ENCODE results near the gene METTL26. TPM values are rescaled to one million over a fixed set of nuclear protein-coding genes. Genes with fewer than 3 reads are reported as not detected.

The METTL26 gene
- total RNA-seq, 3 donors from 2014 or later: 40.3 to 52.4 (median 50.0) TPM

DNA sequence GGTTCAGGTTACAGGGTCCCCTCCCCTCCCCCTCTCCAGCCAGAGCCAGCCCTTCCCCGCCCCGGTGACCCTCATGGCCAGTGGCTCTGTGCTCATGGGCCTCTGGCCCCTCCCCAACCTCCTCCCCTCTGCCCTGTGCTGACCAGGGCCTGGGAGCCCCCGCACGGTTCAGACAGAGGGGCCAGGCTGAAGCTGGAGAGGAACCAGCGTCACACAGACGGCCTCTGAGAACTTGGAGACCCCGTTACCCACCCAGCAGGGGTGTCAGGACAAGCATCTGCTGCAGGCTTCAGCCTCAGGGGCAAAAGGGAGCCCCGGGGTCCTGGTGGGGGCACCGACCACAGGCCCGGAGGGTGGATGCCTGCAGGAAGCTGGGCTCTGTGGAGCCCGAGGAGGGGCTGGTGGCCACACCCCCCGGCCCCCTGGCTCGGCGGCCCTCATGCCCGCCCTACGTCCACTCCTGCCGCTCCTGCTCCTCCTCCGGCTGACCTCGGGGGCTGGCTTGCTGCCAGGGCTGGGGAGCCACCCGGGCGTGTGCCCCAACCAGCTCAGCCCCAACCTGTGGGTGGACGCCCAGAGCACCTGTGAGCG lies 5.2 kb downstream of the METTL26 start, which contains the start of gene WFIKKN1:
Gene WFIKKN1 (plus strand): TSS at position 171 of the 591 bp plus-strand sequence. CDS start 269 bp downstream, at position 440.
- no peaks in the 10 kb centered on the region for H3K36me3 ChIP-seq (ENCODE audit: low read depth)
- intact Hi-C loops (cut with DNase I, micrococcal nuclease): no loop called here
- peak; percentile 41 to 76 (median 70) for DNase-seq
- no peaks in the 10 kb centered on the region for H3K9me3 ChIP-seq
- peaks cover 19% of the 10 kb centered on the region for H3K4me1 ChIP-seq (ENCODE audit: low read depth)
- TF ChIP-seq, protein P1, sequence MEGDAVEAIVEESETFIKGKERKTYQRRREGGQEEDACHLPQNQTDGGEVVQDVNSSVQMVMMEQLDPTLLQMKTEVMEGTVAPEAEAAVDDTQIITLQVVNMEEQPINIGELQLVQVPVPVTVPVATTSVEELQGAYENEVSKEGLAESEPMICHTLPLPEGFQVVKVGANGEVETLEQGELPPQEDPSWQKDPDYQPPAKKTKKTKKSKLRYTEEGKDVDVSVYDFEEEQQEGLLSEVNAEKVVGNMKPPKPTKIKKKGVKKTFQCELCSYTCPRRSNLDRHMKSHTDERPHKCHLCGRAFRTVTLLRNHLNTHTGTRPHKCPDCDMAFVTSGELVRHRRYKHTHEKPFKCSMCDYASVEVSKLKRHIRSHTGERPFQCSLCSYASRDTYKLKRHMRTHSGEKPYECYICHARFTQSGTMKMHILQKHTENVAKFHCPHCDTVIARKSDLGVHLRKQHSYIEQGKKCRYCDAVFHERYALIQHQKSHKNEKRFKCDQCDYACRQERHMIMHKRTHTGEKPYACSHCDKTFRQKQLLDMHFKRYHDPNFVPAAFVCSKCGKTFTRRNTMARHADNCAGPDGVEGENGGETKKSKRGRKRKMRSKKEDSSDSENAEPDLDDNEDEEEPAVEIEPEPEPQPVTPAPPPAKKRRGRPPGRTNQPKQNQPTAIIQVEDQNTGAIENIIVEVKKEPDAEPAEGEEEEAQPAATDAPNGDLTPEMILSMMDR (IDR thresholded peaks at IDR 0.05): no peak
- peak; percentile 16 for ATAC-seq
- no peak within 1 kb of the TSS for H3K4me3 ChIP-seq

DNA sequence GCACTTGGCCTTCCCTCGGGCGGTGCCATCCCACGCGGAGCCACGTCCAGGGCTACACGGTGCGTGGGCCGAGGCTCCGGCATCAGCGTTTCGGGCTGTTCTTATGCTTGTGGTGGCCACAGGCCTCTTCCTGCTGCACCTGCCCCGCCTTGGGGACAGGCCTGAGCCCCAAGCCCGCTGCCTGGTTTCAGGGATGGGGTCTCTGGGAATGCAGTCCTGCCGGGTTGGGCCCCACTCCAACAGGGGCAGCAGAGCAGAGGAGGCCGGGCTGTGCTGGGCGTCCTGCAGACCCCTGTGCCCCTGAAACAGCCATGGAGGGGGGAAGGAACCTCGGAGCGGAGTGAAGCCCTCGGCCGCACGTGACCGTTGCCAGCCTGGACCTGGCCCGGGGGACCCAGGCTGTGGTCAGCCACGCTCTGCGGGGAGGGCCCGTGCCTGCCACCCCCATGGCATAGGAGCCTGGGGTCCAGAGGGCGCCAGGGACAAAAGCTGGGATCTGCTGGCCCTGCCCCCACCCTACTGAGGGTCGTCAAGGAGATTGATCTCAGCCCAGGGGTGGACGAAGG lies 5.8 kb downstream of the METTL26 start:
- H3K4me1 ChIP-seq (ENCODE audit: low read depth): peaks cover 16% of the 10 kb centered on the region
- ATAC-seq (peak; percentile 5), DNase-seq (no peak)
- TF ChIP-seq, protein P1 (IDR thresholded peaks at IDR 0.05): no peak
- no peaks in the 10 kb centered on the region for H3K9me3 ChIP-seq
- no peaks in the 10 kb centered on the region for H3K36me3 ChIP-seq (ENCODE audit: low read depth)
- intact Hi-C loops (cut with DNase I, micrococcal nuclease): no loop called here
- no peak overlapping the region for H3K4me3 ChIP-seq

DNA sequence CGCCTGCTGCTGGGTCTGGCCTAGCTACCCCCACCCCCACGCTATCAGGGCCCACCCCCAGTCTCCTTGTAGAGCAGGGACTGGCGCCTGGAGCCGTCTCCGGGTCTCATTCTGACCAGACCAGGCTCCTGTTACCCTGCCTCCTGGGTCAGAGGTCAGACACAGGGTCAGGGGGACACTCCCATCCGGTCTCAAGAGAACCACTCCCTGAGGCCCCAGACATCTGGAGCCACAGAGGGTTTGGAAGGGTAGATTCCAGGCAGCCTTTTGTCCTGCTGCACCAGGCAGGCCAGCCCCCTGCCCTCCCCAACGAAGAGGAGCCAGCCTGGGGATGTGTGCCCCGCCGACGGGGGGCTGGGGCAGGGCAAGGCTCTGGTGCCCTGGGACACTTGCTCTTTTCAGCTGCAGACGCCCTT lies 6.3 kb downstream of the METTL26 start:
- peak; percentile 4 for ATAC-seq
- Histone ChIP-seq H3K9me3 (no peaks in the 10 kb centered on the region), H3K36me3 (ENCODE audit: low read depth) (no peaks in the 10 kb centered on the region), H3K4me3 (no peak overlapping the region), H3K4me1 (ENCODE audit: low read depth) (peaks cover 13% of the 10 kb centered on the region)
- TF ChIP-seq, protein P1 (IDR thresholded peaks at IDR 0.05): no peak
- intact Hi-C loops (cut with DNase I, micrococcal nuclease): no loop called here
- no peak for DNase-seq

DNA sequence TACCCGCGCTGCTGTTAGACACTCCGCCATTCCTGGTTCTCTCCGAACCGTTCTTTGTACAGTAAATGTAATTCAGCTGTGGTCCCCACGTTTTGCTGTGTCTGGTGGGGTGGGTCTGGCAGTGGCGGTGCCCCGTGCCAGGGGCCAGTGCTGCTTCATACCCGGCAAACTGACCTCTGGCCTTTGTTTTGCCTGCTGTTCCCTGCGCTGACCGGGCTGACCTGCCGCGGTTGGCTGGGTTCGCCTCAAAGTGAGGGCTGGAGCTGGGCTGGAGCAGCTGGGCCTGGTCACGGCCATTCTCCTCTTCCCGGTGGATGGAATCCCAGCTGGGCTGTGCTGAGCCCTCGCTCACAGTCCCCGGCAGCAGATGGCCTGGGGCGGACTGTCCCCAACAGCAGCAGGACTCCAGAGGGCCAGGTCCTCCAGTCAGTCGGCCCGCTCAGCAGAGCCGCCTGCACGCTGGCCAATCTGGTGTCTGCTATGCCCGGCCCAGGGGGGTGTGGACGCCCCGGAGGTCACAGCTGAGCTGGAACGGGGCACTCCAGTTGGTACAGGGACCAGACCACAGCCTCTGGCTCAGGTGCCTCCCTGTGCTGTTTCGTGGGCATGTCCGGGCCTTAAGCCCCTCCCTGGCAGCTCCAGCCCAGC lies 6.8 kb downstream of the METTL26 start:
- H3K36me3 ChIP-seq (ENCODE audit: low read depth): no peaks in the 10 kb centered on the region
- peaks cover 13% of the 10 kb centered on the region for H3K4me1 ChIP-seq (ENCODE audit: low read depth)
- no peak overlapping the region for H3K4me3 ChIP-seq
- ATAC-seq: no peak
- TF ChIP-seq, protein P1 (IDR thresholded peaks at IDR 0.05): no peak
- DNase-seq: peak in 1 of 3 donors; percentile 28
- H3K9me3 ChIP-seq: no peaks in the 10 kb centered on the region
- intact Hi-C loops (cut with DNase I, micrococcal nuclease): no loop called here

DNA sequence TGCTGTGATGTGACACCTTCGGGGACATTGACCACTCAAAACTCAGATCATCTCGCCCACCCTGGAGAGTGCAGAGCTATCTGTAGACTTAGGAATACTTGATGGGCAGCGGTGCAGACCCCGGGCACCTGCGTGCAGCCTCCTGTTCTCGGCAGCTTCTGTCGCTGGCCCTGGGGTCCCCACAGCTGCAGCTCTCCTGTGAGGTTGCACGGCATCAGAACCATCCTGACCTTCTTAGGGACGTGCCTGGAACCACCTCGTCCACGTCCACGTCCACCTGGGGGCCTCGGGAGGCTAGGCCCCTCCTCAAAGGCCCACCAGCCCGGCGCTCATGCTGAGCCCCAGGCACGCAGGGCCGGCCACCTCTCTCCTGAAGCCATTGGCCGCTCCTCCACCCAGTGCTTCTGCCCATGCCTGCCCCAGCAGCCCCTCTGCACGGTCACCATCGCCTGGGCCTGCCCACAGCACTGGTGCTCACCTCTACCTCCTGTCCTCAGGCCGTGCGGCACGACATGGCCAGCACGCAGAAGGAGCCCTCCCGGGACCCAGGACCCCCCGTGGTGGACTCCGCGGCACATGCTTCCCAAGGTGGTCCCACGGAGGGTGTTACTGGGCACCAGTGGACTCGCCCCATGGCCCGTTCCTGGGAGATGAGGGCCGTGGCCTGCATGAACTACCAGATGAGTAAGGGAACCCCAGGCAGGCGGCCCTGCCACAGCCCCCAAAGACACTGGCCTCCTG lies 7.6 kb downstream of the METTL26 start:
- TF ChIP-seq, protein P1 (IDR thresholded peaks at IDR 0.05): no peak

More for the DNA sequence above, 7.6 kb downstream of the METTL26 start:
- Histone ChIP-seq H3K4me1 (ENCODE audit: low read depth) (peaks cover 13% of the 10 kb centered on the region), H3K36me3 (ENCODE audit: low read depth) (no peaks in the 10 kb centered on the region), H3K9me3 (no peaks in the 10 kb centered on the region), H3K4me3 (no peak overlapping the region)
- DNase-seq: no peak
- no peak for ATAC-seq
- intact Hi-C loops (cut with DNase I, micrococcal nuclease): no loop called here

All from mucosa of descending colon (tissue), 3 donors.